Activated naive CD4-positive, alpha-beta T cell treated with anti-CD3 and anti-CD28 coated beads, Interleukin-2, amount 50 U/mL, for 72 hours (primary cell): ENCODE data around the gene PCLO. TPM values are rescaled to one million over a fixed set of nuclear protein-coding genes. Genes with fewer than 3 reads are reported as not detected.

ENCODE experiments used
- ATAC-seq, 2 donors: fragments of 150-1000 bp; cut with Tn5 transposase; 2 replicates each; pipeline ENCODE4 v1.10.0; 2021; ENCODE audit warnings: mild to moderate bottlenecking in 2 of 2, moderate library complexity in 2 of 2
- DNase-seq, 2 donors: peaks; one replicate each; pipeline ENCODE4 v3.0.0; 2021 to 2022; ENCODE audit warnings: low spot score in 2 of 2
- H3K27ac Mint-ChIP-seq, 2 donors: one replicate each; pipeline ENCODE4 v1.8.0; 2022; ENCODE audit warnings: mild to moderate bottlenecking in 2 of 2, mixed read lengths in 2 of 2
- H3K36me3 Mint-ChIP-seq, 2 donors: one replicate each; pipeline ENCODE4 v1.8.0; 2022; ENCODE audit warnings: mixed read lengths in 2 of 2
- H3K9me3 Mint-ChIP-seq, 2 donors: one replicate each; pipeline ENCODE4 v1.8.0; 2022; ENCODE audit warnings: mixed read lengths in 2 of 2
- total RNA-seq, 2 donors: library from RNA; stranded (reverse); gene quantifications; one replicate each; pipeline ENCODE4 v1.2.3, GENCODE V29; 2022

PCLO gene
- under 1 TPM in 1 of 2 donors, not detected in 1; 0.02 TPM for total RNA-seq

DNA sequence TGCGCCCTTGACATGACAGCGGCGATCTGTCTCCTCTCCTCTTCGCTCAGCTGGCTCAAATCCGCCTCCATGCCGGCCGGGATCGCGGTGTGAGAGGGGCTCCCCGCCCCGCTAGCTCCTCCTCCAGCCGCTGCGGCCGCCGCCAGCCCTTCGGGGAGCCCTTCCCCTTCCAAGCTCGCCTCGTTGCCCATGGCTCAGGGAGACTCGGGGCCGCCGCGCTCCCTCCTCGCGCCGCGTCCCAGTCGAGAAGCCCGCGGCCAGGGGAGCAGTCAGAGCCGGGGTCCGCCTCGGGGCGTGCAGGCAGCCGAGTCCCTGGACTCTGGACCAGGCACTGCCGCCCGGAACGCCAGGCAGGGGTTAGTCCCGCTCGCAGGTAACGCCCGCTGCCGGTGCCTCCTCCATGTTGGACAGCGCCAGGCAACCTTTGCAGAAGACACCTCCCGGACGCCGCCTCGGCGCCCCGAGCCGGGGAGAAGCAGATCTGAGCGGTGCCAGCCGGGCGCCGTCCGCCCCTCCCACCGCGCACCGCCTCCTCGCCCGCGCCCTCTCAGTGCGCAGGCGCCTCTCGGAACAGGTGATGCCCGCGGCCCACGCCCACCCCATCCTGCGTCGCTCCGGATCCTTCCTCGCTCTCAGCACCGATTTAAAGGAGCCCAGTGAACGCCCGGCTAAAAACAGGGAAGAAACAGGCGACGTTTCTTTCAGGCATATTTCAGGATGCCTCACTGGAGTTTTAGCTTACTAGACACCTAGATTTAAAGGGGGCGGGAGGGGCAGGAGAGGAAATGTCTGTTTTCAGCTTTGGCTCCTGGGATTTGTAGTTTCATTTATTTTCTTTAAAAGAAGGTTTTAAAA lies at the start of gene PCLO:
TSS of gene PCLO (minus strand) at position 483 of the 855 bp plus-strand sequence. CDS start at position 191, 292 bp downstream.
- DNase-seq: peak; percentile 48 to 55
- peak; percentile 58 to 96 for ATAC-seq
- peaks cover 0 to 5% of the 10 kb centered on the region in 2 donors for H3K36me3 Mint-ChIP-seq

DNA sequence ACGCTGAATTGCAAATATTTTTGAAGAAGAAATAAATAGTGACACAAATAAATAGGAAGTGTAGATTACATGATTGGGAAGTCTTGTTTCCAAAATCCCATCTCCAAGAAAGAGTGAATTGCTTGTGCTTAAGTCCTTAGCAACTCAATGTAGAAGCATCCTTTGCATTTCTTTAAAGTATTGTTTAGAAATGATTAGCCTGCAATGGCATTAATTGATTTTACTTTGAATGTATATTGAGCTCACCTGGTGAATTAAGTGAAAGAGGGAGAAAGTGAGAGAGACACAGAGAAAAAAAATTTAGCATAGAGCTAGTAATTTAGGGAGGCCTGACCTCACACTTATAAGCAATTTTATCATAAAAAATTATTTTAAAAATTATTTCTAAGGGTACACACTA lies 49.0 kb upstream of the PCLO start:
- ATAC-seq (no peak), DNase-seq (no peak)
- H3K36me3 Mint-ChIP-seq: no peaks in the 10 kb centered on the region
- H3K27ac Mint-ChIP-seq: no peak overlapping the region
- H3K9me3 Mint-ChIP-seq: peaks cover 3 to 13% of the 10 kb centered on the region in 2 donors

More for the DNA sequence above, at the start of gene PCLO:
- H3K27ac Mint-ChIP-seq: no peak within 1 kb of the TSS
- peaks cover 0 to 4% of the 10 kb centered on the region in 2 donors for H3K9me3 Mint-ChIP-seq

- ATAC-seq: no peak
- Mint-ChIP-seq H3K36me3 (no peaks in the 10 kb centered on the region), H3K9me3 (peaks cover 4 to 13% of the 10 kb centered on the region in 2 donors)
These were observed 47.8 kb upstream of the PCLO start for GRCh38 chr7:83210479-83210878.

GRCh38 chr7:83204715-83205114 lies 42.0 kb upstream of the PCLO start:
- H3K36me3 Mint-ChIP-seq: no peaks in the 10 kb centered on the region
- no peak for DNase-seq
- peak overlapping the region in 1 of 2 donors; percentile 63 for H3K27ac Mint-ChIP-seq

More at GRCh38 chr7:83210479-83210878, 47.8 kb upstream of the PCLO start:
- no peak for DNase-seq
- no peak overlapping the region for H3K27ac Mint-ChIP-seq

DNA sequence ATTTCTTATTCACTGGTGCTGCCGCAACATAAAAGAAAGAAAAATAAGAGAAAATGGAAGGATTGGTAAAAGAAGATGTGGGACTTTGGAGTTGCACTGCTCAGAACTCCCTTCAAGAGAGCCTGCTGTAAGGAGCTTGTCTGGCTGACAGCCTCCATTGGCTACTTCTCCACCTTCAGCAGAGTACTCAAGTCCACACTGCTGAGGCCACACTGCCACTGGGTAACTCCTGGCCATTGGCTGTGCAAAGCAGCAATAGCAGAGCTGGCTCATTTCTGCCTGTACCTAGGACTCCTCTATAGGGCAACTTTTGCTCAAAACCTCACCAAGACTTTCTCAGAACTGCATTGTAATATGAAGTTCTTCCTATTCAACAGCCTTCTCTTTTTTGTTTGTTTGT lies 38.7 kb upstream of the PCLO start:
- no peak for DNase-seq
- Mint-ChIP-seq H3K9me3 (peaks cover 8 to 17% of the 10 kb centered on the region in 2 donors), H3K27ac (no peak overlapping the region), H3K36me3 (no peaks in the 10 kb centered on the region)
- ATAC-seq: no peak

More at GRCh38 chr7:83204715-83205114, 42.0 kb upstream of the PCLO start:
- no peak for ATAC-seq
- H3K9me3 Mint-ChIP-seq: peaks cover 10 to 16% of the 10 kb centered on the region in 2 donors

DNA sequence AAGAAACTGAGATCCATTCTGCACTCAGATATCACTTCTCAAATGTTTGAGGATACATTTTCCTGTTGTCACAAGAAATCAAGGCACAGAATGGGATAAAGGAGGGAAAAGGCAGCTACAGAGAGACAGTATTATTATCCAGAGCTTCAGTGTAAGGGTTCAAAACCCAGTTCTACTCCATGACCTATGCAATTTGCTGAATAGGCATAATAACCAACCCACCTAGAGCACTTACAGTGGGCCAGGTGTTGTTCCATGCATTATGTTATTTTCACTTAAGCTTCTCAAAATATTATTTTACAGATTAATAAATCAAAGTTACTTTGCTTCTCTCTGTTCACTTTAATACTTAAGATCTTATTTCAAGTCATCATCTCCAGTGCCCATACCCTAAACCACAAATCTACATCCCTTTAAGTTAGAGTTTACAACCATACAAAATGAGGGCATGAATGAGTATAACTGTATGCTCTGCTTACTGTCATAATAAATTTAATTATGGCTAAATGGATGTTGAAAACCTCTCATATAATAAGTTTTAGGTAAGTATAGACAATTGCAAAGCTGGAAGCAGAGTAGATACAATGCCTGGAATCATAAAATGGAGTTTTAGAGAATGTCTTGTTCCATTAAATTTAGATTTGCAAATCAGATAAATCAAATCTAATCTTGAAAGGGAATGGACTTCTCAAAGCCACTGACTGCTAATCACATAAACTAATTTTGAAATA lies 28.1 kb upstream of the PCLO start:
- Mint-ChIP-seq H3K27ac (no peak overlapping the region), H3K9me3 (peaks cover under 1 to 3% of the 10 kb centered on the region in 2 donors), H3K36me3 (no peaks in the 10 kb centered on the region)
- DNase-seq: no peak
- no peak for ATAC-seq

DNA sequence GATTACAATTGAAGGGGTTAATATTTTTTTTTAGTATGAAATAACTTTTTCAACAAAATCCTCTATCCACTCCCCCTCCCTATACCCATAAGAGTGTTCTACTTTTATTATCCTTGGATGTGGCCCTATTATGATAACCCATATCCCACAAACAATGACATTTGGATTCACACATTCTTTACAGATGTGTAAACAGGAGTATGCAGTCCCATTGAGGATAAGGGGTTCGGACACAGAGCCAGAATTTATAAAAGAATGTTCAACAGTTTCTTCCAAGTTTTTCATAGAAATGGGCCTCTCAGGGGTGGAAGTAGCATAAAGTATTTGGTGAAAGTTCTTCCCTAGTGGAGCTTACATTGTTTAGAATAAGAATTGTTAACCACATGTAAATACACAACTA lies 16.1 kb upstream of the PCLO start:
- Mint-ChIP-seq H3K9me3 (peaks cover 22 to 27% of the 10 kb centered on the region in 2 donors), H3K36me3 (no peaks in the 10 kb centered on the region), H3K27ac (no peak overlapping the region)
- DNase-seq (no peak), ATAC-seq (no peak)

DNA sequence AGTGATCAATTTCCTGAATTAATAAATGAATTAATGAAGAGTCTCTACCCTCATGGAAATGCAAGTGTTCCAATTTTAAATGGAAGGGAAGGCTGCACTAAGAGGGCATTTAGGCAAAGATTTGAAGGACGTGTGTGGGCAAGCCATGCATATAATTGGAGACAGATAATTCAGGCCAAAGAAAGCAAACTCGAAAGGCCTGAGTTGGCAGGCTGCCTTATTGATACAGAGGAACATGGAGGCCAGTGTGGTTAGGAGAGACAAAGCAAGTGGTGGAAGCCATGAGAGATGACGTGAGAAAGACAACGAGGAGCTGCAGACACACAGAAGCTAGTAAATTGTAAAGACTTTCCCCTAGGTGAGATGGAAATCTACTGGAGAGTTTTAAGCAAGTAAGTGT lies 15.4 kb upstream of the PCLO start:
- Mint-ChIP-seq H3K36me3 (no peaks in the 10 kb centered on the region), H3K9me3 (peaks cover 19 to 26% of the 10 kb centered on the region in 2 donors), H3K27ac (no peak overlapping the region)
- no peak for DNase-seq
- no peak for ATAC-seq

- no peak for ATAC-seq
- no peak for DNase-seq
- H3K9me3 Mint-ChIP-seq: peaks cover 14 to 17% of the 10 kb centered on the region in 2 donors
- H3K36me3 Mint-ChIP-seq: no peaks in the 10 kb centered on the region
- H3K27ac Mint-ChIP-seq: no peak overlapping the region
These were observed 11.0 kb upstream of the PCLO start for GRCh38 chr7:83173664-83174063.

DNA sequence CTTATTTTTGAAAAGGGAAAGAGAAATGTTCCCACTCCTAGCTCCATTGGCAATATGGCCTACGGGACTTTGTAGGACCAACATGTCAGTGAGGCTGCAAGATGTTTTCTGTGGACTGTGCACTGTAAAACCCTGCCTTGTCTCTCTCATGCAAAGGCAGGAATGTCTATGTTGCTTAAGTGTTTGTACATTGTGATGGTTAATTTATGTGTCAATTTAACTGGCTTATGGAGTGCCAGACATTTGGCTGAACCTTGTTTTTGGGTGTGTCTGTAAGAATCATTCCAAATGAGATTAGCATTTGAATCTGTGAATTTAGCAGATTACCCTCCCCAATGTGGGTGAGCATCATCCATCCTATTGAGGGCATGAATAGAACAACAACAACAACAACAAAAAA lies 4.1 kb upstream of the PCLO start:
- Mint-ChIP-seq H3K9me3 (peaks cover 0 to 7% of the 10 kb centered on the region in 2 donors), H3K36me3 (peaks cover 0 to 5% of the 10 kb centered on the region in 2 donors), H3K27ac (no peak overlapping the region)
- no peak for ATAC-seq
- DNase-seq: no peak

DNA sequence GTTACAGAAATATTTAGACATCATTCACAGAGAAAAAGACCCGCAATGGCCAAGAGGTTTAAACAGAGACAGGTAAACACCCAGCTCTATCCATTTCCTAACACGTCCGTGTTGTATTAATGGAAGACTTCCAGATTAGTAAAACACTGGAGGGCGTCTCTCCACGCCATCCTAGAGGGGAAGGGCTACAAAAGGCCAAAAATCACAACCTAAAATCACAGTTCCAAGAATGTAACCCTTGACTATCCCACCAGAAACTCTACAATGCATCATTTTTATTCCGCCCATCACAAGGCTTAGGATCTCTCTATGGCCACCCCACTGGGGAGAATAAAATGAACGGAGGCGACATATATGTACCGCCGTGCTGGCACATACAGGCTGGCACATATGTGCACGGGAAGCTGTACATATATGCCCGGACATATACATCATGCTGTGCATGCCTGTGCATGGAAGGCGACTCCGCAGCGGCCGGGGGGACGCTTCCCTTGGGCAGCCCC lies 734 bp downstream of the PCLO start:
- H3K27ac Mint-ChIP-seq: no peak overlapping the region
- ATAC-seq: no peak
- DNase-seq: no peak
- H3K9me3 Mint-ChIP-seq: peaks cover 0 to 2% of the 10 kb centered on the region in 2 donors
- peaks cover 0 to 5% of the 10 kb centered on the region in 2 donors for H3K36me3 Mint-ChIP-seq

DNA sequence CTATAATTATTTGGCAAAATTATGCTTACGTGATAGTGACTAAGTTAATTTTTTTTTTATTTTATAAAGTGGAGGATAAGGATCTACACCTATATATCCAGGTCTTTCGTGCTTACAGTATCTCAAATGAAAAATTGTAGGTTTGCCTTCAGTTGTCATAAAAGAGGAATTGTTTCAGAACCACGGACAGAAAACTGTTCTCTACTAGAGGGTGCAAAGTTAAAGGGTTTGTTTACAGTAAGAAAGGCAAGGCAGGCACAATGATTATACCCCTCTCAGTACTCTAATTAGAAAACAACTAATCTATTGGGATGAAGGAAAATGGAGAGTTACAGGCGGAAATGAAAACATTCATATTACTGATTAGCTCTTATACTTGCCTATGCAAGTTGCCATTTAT lies 1.5 kb downstream of the PCLO start:
- H3K27ac Mint-ChIP-seq: no peak overlapping the region
- no peak for ATAC-seq
- H3K36me3 Mint-ChIP-seq: peaks cover 0 to 5% of the 10 kb centered on the region in 2 donors

GRCh38 chr7:83159731-83160130 lies 3.0 kb downstream of the PCLO start:
- H3K27ac Mint-ChIP-seq: no peak overlapping the region
- no peak for DNase-seq
- H3K9me3 Mint-ChIP-seq: peaks cover 0 to 7% of the 10 kb centered on the region in 2 donors
- peaks cover 3 to 5% of the 10 kb centered on the region in 2 donors for H3K36me3 Mint-ChIP-seq
- ATAC-seq: no peak

More for the DNA sequence above, 1.5 kb downstream of the PCLO start:
- H3K9me3 Mint-ChIP-seq: no peaks in the 10 kb centered on the region
- no peak for DNase-seq

DNA sequence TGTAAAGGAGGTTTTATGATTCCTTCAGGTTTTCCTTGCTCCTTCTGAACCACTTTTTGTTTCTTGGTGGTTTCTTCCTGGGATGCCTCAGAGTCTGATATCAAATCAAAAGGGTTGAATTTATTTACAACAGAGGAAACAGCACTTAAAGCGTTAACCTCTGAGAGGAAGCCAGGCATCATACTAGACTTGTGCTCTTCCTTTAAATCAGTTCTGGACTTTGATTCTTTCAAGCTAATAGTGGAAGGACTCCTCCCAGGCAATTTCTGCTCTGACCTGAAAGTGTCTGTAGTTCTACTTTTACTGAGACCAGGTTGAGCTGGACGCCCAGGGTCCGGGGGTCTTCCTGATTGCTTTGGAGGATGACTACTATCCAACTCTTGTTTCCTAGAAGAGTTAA lies 6.7 kb downstream of the PCLO start:
- peaks cover 0 to 5% of the 10 kb centered on the region in 2 donors for H3K36me3 Mint-ChIP-seq
- H3K27ac Mint-ChIP-seq: no peak overlapping the region
- no peak for DNase-seq
- H3K9me3 Mint-ChIP-seq: peaks cover 0 to 9% of the 10 kb centered on the region in 2 donors
- no peak for ATAC-seq

DNA sequence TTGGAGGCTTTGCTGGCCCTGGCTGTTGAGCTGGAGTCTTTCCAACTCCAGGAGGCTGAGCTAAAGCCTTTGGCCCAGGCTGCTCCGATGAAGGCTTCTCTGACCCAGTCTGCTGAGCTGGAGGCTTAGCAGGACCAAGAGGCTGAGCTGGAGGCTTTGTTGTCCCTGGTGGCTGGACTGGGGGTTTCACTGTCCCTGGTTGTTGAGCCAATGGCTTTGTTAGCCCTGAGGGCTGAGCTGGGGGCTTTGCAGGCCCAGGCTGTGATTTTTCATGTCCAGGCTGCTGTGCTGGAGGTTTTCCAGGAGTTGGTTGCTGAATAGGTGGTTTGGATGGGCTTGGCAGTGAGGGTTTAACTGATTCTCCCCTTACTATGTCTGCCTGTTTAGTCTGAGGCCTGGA lies 7.3 kb downstream of the PCLO start:
- no peak for DNase-seq
- peaks cover 0 to 12% of the 10 kb centered on the region in 2 donors for H3K9me3 Mint-ChIP-seq
- H3K36me3 Mint-ChIP-seq: peaks cover 0 to 5% of the 10 kb centered on the region in 2 donors

GRCh38 chr7:83153419-83153818 lies 9.3 kb downstream of the PCLO start:
- Mint-ChIP-seq H3K36me3 (peaks cover 0 to 5% of the 10 kb centered on the region in 2 donors), H3K27ac (no peak overlapping the region), H3K9me3 (peaks cover 6 to 15% of the 10 kb centered on the region in 2 donors)
- ATAC-seq: no peak
- DNase-seq: no peak

More for the DNA sequence above, 7.3 kb downstream of the PCLO start:
- no peak for ATAC-seq
- H3K27ac Mint-ChIP-seq: no peak overlapping the region

DNA sequence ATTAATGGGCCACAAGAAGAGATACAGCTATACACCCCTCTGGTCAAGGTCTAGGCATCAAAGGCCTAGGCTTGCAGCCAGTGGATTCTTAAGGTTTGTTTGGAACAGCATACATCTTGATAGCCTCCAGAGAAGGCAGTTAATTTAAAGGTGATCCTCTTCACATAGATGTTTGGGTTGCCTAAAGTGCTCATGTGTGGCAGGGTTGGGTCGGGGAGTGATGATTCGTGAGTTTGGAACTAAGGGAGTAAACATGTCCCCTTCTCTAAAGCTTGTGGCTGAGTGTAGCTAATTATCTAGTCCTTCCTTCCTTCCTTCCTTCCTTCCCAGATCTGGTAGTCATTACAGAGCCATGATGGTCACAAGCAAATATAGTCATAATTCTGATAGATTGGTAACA lies 12.4 kb downstream of the PCLO start:
- H3K9me3 Mint-ChIP-seq: peaks cover 10 to 13% of the 10 kb centered on the region in 2 donors
- DNase-seq (no peak), ATAC-seq (no peak)
- peaks cover 0 to 5% of the 10 kb centered on the region in 2 donors for H3K36me3 Mint-ChIP-seq
- no peak overlapping the region for H3K27ac Mint-ChIP-seq
